ENCODE data around the gene DPAGT1.

DNA sequence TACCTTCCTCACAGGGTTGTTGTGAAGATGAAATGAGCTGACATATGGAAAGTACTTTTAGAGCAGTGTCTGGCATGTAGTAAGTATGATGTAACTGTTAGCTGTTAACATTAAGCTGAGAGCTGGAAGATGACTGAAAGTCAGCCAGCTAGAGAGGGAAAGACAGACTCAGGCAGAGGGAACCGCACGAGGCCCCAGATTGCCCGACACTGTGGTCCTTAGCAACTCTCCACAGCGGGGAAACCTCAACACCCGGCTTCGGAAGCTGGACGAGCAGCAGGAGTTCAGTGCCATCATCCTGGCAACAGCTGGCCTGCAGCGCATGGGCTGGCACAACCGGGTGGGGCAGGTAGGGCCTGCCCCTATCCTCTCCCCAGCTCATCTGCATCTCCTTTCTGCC lies 10.5 kb downstream of the DPAGT1 start:
- TF ChIP-seq, protein P1, sequence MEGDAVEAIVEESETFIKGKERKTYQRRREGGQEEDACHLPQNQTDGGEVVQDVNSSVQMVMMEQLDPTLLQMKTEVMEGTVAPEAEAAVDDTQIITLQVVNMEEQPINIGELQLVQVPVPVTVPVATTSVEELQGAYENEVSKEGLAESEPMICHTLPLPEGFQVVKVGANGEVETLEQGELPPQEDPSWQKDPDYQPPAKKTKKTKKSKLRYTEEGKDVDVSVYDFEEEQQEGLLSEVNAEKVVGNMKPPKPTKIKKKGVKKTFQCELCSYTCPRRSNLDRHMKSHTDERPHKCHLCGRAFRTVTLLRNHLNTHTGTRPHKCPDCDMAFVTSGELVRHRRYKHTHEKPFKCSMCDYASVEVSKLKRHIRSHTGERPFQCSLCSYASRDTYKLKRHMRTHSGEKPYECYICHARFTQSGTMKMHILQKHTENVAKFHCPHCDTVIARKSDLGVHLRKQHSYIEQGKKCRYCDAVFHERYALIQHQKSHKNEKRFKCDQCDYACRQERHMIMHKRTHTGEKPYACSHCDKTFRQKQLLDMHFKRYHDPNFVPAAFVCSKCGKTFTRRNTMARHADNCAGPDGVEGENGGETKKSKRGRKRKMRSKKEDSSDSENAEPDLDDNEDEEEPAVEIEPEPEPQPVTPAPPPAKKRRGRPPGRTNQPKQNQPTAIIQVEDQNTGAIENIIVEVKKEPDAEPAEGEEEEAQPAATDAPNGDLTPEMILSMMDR (IDR thresholded peaks at IDR 0.05), result no peak
- TF ChIP-seq EP300 (IDR thresholded peaks at IDR 0.05) (no peak), POLR2A (IDR thresholded peaks at IDR 0.05) (no peak), POLR2AphosphoS5 (IDR thresholded peaks at IDR 0.05) (no peak)
